Muscle of arm (tissue), 12 donors: ENCODE measurements around the gene TFR2. TPM values are rescaled to one million over a fixed set of nuclear protein-coding genes. Genes with fewer than 3 reads are reported as not detected.

Experiments used
- DNase-seq: peaks from one replicate; pipeline ENCODE4 v3.0.0-alpha.2; 2013
- polyA plus RNA-seq, 12 donors: library from polyadenylated mRNA; unstranded; fragments of 120-200 nt; gene quantifications; one replicate each; pipeline ENCODE4 v1.2.1, GENCODE V29; 2013; ENCODE audit not compliant: insufficient read length in 12 of 12

Gene TFR2
- polyA plus RNA-seq, 12 donors = 0.23 to 2.3 (median 0.72) TPM; not detected in 2

GRCh38 chr7:100574362-100575205, 66.8 kb downstream of the TFR2 start:
- no peak for DNase-seq

DNA sequence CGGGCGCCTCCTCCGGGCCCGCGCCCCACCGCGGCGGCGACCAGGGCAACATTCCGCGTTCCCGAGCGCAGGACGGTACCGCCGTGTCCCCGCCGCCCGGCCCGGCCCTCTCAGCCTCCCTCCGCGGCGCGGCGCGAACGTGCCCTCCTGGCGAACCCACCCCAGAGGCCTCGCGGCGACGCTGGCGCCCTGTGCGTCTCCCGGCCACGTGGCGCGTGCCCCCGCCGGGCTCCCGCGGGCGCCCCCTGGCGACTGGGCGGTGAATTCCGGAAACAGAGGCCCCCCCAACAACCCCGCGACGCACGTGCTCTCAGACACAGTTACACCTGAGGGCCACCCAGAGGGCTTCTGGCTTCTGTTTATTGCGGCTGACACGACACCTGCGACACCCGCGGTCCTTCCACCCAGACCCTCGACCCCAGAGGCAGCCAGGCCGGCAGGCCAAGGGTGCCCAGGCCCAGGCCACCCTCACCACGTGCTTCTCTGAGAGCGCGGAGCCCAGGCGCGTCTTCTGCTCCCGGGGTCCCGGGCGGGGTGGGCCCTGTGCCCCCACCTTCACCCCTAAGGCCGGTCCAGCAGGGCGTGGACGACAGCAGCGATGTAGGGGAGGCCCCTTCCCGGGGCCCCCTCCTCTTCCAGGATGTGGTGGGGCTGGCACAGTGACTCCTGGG, 67.5 kb downstream of the TFR2 start, which contains the start of gene SAP25:
Gene SAP25, minus strand, starts transcription at position 210 of the 671 bp plus-strand sequence. Its CDS starts 158 bp downstream, at position 52.
- DNase-seq = no peak

- DNase-seq = no peak
Observed at GRCh38 chr7:100572949-100573675, 68.2 kb downstream of the TFR2 start.

DNA sequence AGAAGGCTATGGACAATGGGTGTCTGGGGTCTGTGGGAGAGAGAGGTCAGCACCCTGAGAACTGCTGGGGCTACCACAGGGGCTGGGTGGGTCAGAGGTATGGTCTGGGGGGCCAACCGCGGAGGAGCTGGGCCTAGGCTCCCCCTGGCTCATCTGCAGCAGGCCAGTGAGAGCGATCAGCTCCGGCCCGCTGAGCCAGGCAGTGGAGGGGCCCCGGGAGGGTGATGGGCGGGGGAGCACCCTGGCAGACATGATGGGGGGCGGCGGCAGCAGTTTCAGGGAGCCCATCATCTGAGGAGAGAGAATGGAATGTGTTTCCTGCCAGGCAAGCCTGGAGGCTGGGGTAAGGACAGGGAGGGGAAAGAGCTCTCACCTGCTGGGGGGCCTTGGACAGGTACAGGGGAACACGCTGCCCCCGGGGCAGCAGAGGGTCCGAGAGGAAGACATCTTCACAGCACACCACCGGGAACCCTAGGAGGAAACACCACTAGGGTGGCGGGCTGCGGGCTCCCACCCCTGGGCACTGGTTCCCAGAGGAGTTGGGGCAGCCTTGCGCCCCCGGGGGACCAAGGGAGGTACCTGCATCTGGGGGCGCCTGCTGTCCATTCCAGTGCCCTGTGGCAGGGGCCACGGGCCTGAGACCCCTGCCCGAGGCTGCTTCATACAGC, 68.9 kb downstream of the TFR2 start:
- no peak for DNase-seq

DNA sequence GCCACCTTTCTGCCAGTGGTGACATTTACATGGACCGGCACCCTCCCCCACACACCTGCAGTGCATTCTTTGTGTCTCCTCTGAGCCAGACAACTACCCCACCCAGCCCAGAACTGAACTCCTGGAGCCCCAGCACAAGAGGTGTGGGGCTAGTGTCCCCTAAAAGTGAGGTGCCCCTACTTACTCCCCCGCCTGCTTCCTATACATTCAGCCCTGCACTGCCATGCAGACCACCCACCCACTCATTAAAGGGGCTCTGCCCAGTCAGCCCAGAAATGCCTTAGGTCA, 69.6 kb downstream of the TFR2 start:
- DNase-seq = no peak

DNA sequence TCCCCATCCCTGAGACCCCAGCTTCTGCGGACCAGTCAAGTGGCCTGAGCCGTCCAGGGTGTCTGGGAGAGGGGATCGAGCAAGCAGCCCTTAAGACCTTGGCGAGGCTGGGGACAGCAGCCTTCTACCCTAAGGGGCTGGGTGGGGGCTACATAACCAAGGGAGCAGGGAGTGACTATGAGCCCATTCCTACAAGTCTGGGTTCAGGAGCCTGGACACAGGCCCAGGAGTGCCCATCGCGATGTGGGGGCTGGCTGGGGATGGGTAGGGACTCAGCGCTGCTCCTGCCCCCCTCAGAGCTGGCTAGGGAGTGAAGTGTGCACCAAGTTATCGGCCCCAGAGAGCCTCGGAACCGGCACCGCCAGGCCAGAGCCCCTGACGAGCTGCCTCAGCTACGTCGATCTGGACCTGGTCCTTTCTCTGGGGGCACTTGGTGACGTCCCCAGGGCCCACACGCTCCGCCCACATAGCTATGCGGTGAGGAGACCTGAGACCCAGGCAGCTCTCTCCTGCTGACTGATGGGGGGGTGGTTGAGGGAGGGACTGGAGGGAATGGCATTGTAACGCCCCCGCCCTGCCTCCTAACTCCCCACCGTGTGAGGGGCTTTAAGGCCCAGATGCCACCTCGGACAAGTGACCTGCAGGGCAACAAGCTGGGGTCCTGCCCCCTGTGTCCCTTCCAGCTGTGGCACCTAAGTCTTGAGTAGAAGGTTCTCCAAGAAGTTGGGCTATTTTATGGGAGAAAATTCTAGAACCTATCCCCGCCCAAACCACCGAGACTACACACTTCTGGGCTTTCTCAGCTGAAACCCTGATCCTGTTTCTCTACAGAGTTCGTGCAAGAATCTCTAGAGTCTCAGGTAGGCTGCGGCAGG, 70.2 kb downstream of the TFR2 start:
- DNase-seq = no peak

Other genes with a start within 250 kb of the TFR2 start
- 10 to 100 TPM in 2 of 12 donors, 1 to 10 TPM in 9, not detected in 1; 4.5 to 17.3 (median 6.5) TPM for gene ZCWPW1, start 212.8 kb downstream of the TFR2 start, polyA plus RNA-seq
- 10 to 100 TPM in 11 of 12 donors, not detected in 1; 27.0 to 42.9 (median 32.2) TPM for gene MEPCE, start 211.7 kb downstream of the TFR2 start, polyA plus RNA-seq
- 10 to 100 TPM in 9 of 12 donors, 1 to 10 TPM in 2, not detected in 1; 9.4 to 27.5 (median 11.9) TPM for gene PPP1R35, start 205.1 kb downstream of the TFR2 start, polyA plus RNA-seq
- gene SPACDR, start 177.3 kb downstream of the TFR2 start, polyA plus RNA-seq = 1 to 10 TPM in 9 of 12 donors, under 1 TPM in 1, not detected in 2; 0.98 to 2.4 (median 1.4) TPM
- 10 to 100 TPM in 11 of 12 donors, not detected in 1; 29.0 to 95.6 (median 38.9) TPM for gene TSC22D4, start 162.3 kb downstream of the TFR2 start, polyA plus RNA-seq
- 1 to 10 TPM in 11 of 12 donors, not detected in 1; 1.1 to 5.7 (median 1.5) TPM for gene NYAP1, start 157.6 kb downstream of the TFR2 start, polyA plus RNA-seq
- gene AGFG2, start 102.3 kb downstream of the TFR2 start, polyA plus RNA-seq = 10 to 100 TPM in 6 of 12 donors, 1 to 10 TPM in 5, not detected in 1; 7.8 to 16.8 (median 10.1) TPM
- gene SAP25, start 67.7 kb downstream of the TFR2 start, polyA plus RNA-seq = 10 to 100 TPM in 1 of 12 donors, 1 to 10 TPM in 9, not detected in 2; 1.5 to 10.1 (median 2.8) TPM
- gene LRCH4, start 55.4 kb downstream of the TFR2 start, polyA plus RNA-seq = 10 to 100 TPM in 11 of 12 donors, not detected in 1; 16.7 to 39.5 (median 23.7) TPM
- 1 to 10 TPM in 7 of 12 donors, under 1 TPM in 3, not detected in 2; 0.59 to 2.1 (median 1.1) TPM for gene FBXO24, start 55.2 kb downstream of the TFR2 start, polyA plus RNA-seq
- gene PCOLCE, start 39.2 kb downstream of the TFR2 start, polyA plus RNA-seq = 100 to 1,000 TPM; 170 to 827 (median 228) TPM
- gene MOSPD3, start 29.0 kb downstream of the TFR2 start, polyA plus RNA-seq = 10 to 100 TPM in 11 of 12 donors, not detected in 1; 12.5 to 69.6 (median 17.2) TPM
- under 1 TPM in 3 of 12 donors, not detected in 9; 0.21 to 0.30 (median 0.28) TPM for gene ACTL6B, start 14.9 kb upstream of the TFR2 start, polyA plus RNA-seq
- 100 to 1,000 TPM in 11 of 12 donors, not detected in 1; 110 to 178 (median 137) TPM for gene GNB2, start 32.2 kb upstream of the TFR2 start, polyA plus RNA-seq
- gene GIGYF1, start 52.7 kb upstream of the TFR2 start, polyA plus RNA-seq = 100 to 1,000 TPM in 1 of 12 donors, 10 to 100 TPM in 11; 18.8 to 473 (median 27.5) TPM
- gene POP7, start 64.6 kb upstream of the TFR2 start, polyA plus RNA-seq = 10 to 100 TPM in 11 of 12 donors, not detected in 1; 15.5 to 27.0 (median 18.3) TPM
- under 1 TPM in 3 of 12 donors, not detected in 9; 0.13 to 0.28 (median 0.21) TPM for gene EPO, start 78.9 kb upstream of the TFR2 start, polyA plus RNA-seq
- under 1 TPM in 1 of 12 donors, not detected in 11; 0.03 TPM for gene ZAN, start 92.0 kb upstream of the TFR2 start, polyA plus RNA-seq
- 10 to 100 TPM in 11 of 12 donors, not detected in 1; 31.1 to 74.0 (median 46.4) TPM for gene EPHB4, start 186.0 kb upstream of the TFR2 start, polyA plus RNA-seq
- 10 to 100 TPM in 11 of 12 donors, not detected in 1; 11.7 to 38.3 (median 16.3) TPM for gene SLC12A9, start 211.2 kb upstream of the TFR2 start, polyA plus RNA-seq
- 10 to 100 TPM in 11 of 12 donors, not detected in 1; 26.9 to 72.6 (median 38.8) TPM for gene TRIP6, start 225.8 kb upstream of the TFR2 start, polyA plus RNA-seq
- gene SRRT, start 233.6 kb upstream of the TFR2 start, polyA plus RNA-seq = 100 to 1,000 TPM in 5 of 12 donors, 10 to 100 TPM in 6, not detected in 1; 72.6 to 153 (median 96.4) TPM
- 1 to 10 TPM in 10 of 12 donors, not detected in 2; 1.4 to 3.4 (median 2.0) TPM for gene UFSP1, start 248.2 kb upstream of the TFR2 start, polyA plus RNA-seq